ENCODE measurements around the gene PP2D1. TPM values are rescaled to one million over a fixed set of nuclear protein-coding genes. Genes with fewer than 3 reads are reported as not detected.

The PP2D1 gene
- total and polyA plus RNA-seq, 2 of the 8 experiments (the other 6 are each of a cell fraction or from before 2014, with no cell fraction given): not detected

DNA sequence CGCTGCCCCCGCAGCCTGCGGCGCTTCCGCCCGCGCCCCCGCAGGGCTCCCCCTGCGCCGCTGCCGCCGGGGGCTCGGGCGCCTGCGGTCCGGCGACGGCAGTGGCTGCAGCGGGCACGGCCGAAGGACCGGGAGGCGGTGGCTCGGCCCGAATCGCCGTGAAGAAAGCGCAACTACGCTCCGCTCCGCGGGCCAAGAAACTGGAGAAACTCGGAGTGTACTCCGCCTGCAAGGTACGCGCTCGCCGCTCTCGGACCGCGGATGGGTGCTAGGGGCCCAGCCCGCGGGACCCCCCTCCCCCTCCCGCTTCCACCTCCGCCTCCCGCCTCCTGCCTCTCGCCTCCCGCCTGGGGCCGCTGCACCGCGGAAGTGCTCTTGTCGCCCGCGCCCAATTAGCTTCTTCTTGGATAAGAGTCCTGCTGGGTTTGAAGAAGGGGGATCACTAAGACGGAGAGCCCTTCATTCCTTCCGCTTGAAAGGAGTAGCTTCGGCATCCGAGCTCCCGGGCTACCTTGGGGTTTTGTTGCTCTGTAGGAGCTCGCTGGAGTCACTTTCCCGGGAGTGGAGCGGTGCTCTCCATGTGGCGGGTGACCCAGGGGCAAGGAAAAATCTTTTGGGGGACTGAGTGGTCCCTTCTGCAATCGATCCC, 28.6 kb upstream of the PP2D1 start (continued):
- TF ChIP-seq, protein P1, sequence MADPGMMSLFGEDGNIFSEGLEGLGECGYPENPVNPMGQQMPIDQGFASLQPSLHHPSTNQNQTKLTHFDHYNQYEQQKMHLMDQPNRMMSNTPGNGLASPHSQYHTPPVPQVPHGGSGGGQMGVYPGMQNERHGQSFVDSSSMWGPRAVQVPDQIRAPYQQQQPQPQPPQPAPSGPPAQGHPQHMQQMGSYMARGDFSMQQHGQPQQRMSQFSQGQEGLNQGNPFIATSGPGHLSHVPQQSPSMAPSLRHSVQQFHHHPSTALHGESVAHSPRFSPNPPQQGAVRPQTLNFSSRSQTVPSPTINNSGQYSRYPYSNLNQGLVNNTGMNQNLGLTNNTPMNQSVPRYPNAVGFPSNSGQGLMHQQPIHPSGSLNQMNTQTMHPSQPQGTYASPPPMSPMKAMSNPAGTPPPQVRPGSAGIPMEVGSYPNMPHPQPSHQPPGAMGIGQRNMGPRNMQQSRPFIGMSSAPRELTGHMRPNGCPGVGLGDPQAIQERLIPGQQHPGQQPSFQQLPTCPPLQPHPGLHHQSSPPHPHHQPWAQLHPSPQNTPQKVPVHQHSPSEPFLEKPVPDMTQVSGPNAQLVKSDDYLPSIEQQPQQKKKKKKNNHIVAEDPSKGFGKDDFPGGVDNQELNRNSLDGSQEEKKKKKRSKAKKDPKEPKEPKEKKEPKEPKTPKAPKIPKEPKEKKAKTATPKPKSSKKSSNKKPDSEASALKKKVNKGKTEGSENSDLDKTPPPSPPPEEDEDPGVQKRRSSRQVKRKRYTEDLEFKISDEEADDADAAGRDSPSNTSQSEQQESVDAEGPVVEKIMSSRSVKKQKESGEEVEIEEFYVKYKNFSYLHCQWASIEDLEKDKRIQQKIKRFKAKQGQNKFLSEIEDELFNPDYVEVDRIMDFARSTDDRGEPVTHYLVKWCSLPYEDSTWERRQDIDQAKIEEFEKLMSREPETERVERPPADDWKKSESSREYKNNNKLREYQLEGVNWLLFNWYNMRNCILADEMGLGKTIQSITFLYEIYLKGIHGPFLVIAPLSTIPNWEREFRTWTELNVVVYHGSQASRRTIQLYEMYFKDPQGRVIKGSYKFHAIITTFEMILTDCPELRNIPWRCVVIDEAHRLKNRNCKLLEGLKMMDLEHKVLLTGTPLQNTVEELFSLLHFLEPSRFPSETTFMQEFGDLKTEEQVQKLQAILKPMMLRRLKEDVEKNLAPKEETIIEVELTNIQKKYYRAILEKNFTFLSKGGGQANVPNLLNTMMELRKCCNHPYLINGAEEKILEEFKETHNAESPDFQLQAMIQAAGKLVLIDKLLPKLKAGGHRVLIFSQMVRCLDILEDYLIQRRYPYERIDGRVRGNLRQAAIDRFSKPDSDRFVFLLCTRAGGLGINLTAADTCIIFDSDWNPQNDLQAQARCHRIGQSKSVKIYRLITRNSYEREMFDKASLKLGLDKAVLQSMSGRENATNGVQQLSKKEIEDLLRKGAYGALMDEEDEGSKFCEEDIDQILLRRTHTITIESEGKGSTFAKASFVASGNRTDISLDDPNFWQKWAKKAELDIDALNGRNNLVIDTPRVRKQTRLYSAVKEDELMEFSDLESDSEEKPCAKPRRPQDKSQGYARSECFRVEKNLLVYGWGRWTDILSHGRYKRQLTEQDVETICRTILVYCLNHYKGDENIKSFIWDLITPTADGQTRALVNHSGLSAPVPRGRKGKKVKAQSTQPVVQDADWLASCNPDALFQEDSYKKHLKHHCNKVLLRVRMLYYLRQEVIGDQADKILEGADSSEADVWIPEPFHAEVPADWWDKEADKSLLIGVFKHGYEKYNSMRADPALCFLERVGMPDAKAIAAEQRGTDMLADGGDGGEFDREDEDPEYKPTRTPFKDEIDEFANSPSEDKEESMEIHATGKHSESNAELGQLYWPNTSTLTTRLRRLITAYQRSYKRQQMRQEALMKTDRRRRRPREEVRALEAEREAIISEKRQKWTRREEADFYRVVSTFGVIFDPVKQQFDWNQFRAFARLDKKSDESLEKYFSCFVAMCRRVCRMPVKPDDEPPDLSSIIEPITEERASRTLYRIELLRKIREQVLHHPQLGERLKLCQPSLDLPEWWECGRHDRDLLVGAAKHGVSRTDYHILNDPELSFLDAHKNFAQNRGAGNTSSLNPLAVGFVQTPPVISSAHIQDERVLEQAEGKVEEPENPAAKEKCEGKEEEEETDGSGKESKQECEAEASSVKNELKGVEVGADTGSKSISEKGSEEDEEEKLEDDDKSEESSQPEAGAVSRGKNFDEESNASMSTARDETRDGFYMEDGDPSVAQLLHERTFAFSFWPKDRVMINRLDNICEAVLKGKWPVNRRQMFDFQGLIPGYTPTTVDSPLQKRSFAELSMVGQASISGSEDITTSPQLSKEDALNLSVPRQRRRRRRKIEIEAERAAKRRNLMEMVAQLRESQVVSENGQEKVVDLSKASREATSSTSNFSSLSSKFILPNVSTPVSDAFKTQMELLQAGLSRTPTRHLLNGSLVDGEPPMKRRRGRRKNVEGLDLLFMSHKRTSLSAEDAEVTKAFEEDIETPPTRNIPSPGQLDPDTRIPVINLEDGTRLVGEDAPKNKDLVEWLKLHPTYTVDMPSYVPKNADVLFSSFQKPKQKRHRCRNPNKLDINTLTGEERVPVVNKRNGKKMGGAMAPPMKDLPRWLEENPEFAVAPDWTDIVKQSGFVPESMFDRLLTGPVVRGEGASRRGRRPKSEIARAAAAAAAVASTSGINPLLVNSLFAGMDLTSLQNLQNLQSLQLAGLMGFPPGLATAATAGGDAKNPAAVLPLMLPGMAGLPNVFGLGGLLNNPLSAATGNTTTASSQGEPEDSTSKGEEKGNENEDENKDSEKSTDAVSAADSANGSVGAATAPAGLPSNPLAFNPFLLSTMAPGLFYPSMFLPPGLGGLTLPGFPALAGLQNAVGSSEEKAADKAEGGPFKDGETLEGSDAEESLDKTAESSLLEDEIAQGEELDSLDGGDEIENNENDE (IDR thresholded peaks at IDR 0.05; ENCODE audit: insufficient replicate concordance, low read length): no peak
- TF ChIP-seq POU5F1 (IDR thresholded peaks at IDR 0.05; ENCODE audit: low read depth, low read length) (no peak), POLR2A (IDR thresholded peaks at IDR 0.05; ENCODE audit: control extremely low read depth in 1 of 2, low read depth in 2 of 2, low read length in 2 of 2) (no peak), KDM1A (IDR thresholded peaks at IDR 0.05; ENCODE audit: borderline replicate concordance, low read length) (no peak), ASH2L (IDR thresholded peaks at IDR 0.05; ENCODE audit: low read length) (peak; percentile 45), KDM4A (IDR thresholded peaks at IDR 0.05; ENCODE audit: low read depth, low read length, severe bottlenecking) (peak; percentile 52)

Data from H1 (cell line).